HG03175 (cell line): ENCODE data around the gene NATD1.
"Not testable (repeated sequence)": the region's sequence is repeated elsewhere in the genome, so short reads cannot be mapped to it uniquely, and the experiment has no call there.

Experiments
- ATAC-seq: cut with Tn5 transposase; IDR thresholded peaks from one replicate; pipeline ENCODE4 v1.9.1; 2021; ENCODE audit warnings: mild to moderate bottlenecking, moderate library complexity; ENCODE audit not compliant: unreplicated experiment

Gene NATD1

GRCh38 chr17:21194703-21195102 is 58.5 kb downstream of the NATD1 start:
- no peak for ATAC-seq

- no peak for ATAC-seq
These were observed 59.0 kb downstream of the NATD1 start for GRCh38 chr17:21194226-21194625.

- ATAC-seq: no peak
These were observed 60.2 kb downstream of the NATD1 start for GRCh38 chr17:21193031-21193430.

- not testable (repeated sequence) for ATAC-seq
These were observed 60.8 kb downstream of the NATD1 start for GRCh38 chr17:21192414-21192813.

- no peak for ATAC-seq
These were observed 61.5 kb downstream of the NATD1 start for GRCh38 chr17:21191698-21192097.

GRCh38 chr17:21190078-21190477 is 63.1 kb downstream of the NATD1 start:
- ATAC-seq: no peak

GRCh38 chr17:21189361-21189760 is 63.8 kb downstream of the NATD1 start:
- no peak for ATAC-seq
